GM19240 (cell line): ENCODE results near the gene GABBR2.

Experiments
- DNase-seq: peaks from one replicate; pipeline ENCODE4 v3.0.0; 2011; ENCODE audit warnings: low spot score; ENCODE audit not compliant: insufficient read length

The GABBR2 gene

DNA sequence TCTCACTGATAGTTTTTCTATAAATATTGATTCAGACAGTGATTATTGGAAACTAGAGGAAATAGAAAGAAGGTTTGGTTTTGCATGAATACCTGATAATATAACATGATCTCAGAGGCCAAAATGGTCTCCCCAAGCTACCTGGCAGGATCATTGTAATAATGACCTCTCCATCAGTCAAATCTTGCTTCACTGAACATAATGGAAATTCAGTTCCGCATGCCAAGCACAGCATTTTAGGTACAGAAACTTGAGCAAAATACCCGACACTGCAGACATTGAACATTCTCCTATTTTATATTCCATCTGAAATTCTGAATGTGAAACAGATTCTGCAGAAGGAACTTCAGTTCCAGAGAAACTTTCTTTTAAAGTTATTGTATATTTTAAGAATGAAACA is 444.2 kb downstream of the GABBR2 start:
- no peak for DNase-seq

DNA sequence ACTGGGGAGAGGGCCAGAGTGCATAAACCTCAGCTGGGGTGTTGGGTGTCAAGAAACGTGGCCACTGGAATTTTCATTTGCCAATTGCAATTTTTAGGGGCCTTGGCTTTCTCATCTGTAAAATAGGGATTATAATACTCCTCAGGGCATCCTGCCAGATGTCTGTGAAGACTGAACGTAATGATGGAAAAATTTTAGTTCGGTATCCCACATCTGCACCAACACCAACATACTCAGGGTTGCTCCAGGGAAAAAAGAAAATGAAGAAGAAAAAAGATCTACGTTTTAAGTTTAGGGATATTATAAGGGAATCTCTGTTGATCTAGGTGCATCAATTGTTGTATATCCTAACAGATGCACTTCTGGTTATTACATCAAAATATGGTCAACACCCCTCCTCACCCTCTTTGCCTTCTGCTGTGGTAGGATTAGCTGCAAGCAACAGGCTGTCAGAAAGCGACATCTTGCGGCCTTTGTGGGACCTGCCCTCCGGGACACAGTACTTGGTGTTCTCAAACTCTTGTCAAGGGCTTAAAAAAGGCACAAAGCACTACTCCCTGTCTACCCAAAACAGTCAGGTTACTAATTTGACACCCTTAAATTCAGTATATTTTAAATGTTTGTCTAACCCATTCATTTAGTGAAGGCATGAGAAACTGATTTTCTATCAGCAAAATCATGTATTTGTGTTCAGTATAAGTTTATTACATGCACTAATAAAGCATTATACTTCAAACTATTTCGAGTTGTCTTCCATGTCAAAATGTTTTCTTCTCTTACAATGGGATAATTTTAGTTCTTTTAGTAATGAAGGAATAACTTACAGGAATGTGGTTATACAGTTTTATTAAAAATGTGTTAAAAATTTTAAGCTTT is 445.0 kb downstream of the GABBR2 start:
- DNase-seq: peak; percentile 65

DNA sequence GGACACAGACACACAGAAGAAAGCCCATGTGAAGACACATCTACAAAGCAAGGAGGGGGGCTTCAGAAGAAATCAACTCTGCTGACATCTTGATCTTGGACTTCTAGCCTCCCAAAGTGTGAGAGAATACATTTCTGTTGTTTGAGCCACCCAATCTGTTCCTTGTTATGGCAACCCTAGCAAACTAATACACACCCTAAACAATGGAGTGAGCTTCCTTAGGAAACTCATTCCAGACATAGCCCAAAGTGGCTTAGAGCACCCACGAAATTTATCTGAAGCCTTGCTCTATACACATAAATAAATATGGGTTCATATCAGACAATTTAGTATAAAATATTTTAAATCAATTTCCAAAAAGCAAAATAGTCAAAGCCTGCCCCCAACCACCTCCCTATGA is 445.7 kb downstream of the GABBR2 start:
- DNase-seq: no peak

GRCh38 chr9:98262056-98262455 is 446.7 kb downstream of the GABBR2 start:
- DNase-seq: no peak

- DNase-seq: no peak
These were observed 448.1 kb downstream of the GABBR2 start for GRCh38 chr9:98260635-98261034.

DNA sequence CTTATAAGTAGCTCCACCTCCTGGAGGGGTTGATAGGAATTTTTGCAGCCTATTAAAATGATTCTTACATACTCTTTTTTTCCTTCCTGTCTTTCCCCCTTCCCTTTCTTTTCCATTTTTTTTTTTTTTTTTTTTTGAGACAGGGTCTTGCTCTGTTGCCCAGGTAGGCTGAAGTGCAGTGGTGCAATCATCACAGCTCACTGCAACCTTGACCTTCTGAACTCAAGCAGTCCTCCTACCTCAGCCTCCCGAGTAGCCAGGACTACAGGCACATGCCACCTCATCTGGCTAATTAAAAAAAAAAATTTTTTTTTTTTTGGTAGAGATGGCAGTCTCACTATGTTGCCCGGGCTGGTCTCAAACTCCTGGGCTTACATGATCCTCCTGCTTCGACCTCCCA is 448.9 kb downstream of the GABBR2 start:
- no peak for DNase-seq

GRCh38 chr9:98256756-98257155 is 452.0 kb downstream of the GABBR2 start:
- no peak for DNase-seq

- DNase-seq: peak; percentile 96
These were observed 453.0 kb downstream of the GABBR2 start, which contains the start of gene TBC1D2 for GRCh38 chr9:98255578-98256296. Gene TBC1D2, minus strand, starts transcription at chr9:98255649. Its CDS starts 108 bp downstream, at chr9:98255541.

GRCh38 chr9:98255061-98255577 is 453.6 kb downstream of the GABBR2 start:
- DNase-seq: no peak

GRCh38 chr9:98254228-98255060 is 454.3 kb downstream of the GABBR2 start:
- no peak for DNase-seq

DNA sequence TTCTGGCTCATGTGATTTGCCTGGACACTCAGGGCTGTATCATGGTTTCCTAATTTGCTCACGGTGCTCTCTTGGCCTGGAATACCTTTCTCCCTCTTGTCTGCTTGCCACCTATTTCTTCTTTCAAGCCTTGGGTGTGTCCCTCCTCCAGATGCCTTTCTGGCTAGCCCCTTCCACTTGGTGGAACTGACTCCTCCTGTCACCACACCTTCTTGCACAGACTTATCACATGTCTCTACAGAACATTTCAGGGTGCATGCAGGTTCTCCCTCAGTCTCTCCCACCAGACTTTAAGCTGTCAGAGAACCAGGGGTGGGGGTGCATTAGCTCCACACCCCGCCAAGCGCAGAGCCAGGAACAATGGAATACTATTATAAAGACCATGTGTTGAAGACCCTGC is 455.2 kb downstream of the GABBR2 start:
- DNase-seq: no peak

GRCh38 chr9:98251551-98251950 is 457.2 kb downstream of the GABBR2 start:
- DNase-seq: no peak

DNA sequence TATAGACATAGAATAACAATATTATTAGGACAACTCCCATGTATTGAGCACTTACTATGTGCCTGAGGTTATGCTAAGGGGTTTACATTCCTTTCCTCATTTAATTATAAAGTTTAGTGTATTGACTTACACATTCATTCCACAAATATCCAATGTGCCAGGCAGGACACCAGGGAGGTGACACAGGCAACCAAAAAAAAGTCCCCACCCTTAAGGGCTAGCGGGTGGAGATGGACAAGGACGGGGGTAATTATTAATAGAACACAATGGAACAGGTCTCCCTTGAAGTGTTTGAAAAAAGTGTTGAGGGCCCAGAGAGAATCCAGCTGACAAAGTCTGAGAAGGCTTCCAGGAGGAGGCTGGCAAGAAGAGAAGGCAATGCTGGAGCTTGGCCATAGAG is 459.0 kb downstream of the GABBR2 start:
- no peak for DNase-seq

- DNase-seq: no peak
These were observed 459.8 kb downstream of the GABBR2 start for GRCh38 chr9:98248737-98249474.

- no peak for DNase-seq
These were observed 460.7 kb downstream of the GABBR2 start for GRCh38 chr9:98247831-98248657.

DNA sequence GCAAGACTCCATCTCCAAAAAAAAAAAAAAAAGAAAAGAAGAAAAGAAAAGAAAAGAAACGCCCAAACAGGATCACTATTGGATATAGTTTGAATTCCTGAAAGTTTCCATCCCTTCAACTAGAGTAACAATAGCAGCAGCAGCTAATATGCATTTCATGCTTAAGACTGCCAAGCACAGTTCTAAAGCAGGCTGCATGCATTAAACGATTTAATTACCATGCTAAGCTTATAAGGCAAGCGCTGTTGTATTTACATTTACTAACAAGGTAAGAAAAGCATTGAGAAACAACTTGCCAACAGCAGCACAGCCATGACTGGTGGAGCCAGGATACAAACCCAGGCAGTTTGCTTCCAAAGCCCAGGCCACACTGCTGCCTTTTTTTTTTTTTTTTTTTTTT is 466.3 kb downstream of the GABBR2 start:
- DNase-seq: no peak

DNA sequence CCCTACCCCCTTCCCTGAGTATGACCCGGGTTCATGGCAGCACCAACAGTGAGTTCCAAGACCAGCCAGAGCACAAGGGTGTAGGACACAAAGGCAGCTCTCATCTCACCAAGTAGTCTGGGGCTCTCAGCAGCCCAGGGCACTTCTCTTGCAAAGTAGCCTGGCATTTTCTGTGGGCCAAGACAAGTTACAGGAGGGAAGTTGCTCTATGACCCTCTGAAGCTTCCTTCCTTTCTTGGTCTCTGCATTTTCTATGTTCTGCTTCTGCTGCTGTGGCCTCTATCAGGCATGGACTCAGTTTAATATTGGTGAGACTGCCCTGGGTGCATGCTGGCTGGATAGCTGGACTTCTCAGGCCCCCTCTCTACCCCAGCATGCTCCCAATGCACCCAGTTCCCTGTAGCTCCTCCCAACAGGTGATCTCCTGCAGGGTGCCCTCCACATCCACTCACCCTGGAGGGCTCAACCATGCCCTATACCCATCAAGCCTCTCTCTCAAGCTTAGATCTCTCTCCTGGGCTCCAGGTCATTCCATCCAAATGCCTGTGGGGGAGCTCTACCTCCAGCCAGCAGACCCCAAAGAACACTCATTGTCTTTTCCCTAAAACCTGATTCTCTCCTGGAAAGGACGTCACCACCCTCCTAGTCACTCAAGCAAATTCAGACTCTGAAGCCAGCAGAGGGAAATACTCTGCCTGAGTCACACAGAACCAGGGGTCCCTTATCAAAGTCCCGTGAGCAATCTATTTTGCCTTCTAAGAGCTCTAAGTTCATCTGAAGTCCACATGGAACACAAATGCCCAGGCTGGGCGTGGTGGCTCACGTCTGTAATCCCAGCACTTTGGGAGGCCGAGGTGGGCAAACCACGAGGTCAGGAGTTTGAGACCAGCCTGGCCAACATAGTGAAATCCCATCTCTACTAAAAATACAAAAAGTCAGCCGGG is 467.1 kb downstream of the GABBR2 start:
- no peak for DNase-seq

- no peak for DNase-seq
These were observed 468.3 kb downstream of the GABBR2 start for GRCh38 chr9:98240475-98240874.
